ENCODE measurements around the gene DNAJC13. TPM values are rescaled to one million over a fixed set of nuclear protein-coding genes. Genes with fewer than 3 reads are reported as not detected.

Gene DNAJC13
- total RNA-seq, 2 experiments from 2014 or later = 22.8 to 42.7 TPM

GRCh38 chr3:132568422-132568821, 151.1 kb downstream of the DNAJC13 start:
- H3K79me2 ChIP-seq (ENCODE audit: insufficient read depth, low read depth, low read length) = no peaks in the 10 kb centered on the region
- CTCF ChIA-PET (ENCODE audit: unreplicated experiment) = no interaction called here
- H4K20me1 ChIP-seq (ENCODE audit: insufficient read depth, low read length) = no peaks in the 10 kb centered on the region
- POLR2A ChIA-PET = interaction anchor here (0.6 to 1.2 kb wide), 6 partner anchors 15 to 1586 kb away, joined by 3 to 6 read pairs (median 3); no protein-coding TSS in a partner anchor
- no peak overlapping the region for H2AFZ ChIP-seq (ENCODE audit: low read length)
- H3K27ac ChIP-seq (ENCODE audit: low read depth, low read length, poor library complexity, severe bottlenecking) = no peak overlapping the region
- peaks cover 14% of the 10 kb centered on the region for H3K4me1 ChIP-seq (ENCODE audit: insufficient read depth, low read length, poor library complexity, severe bottlenecking)
- no peaks in the 10 kb centered on the region for H3K9me3 ChIP-seq (ENCODE audit: low read length)
- H3K9me2 ChIP-seq (ENCODE audit: insufficient read depth, low read length) = no peaks in the 10 kb centered on the region
- H3K4me3 ChIP-seq (ENCODE audit: low read depth, low read length, poor library complexity, severe bottlenecking) = no peak overlapping the region
- no peak overlapping the region for H3K4me2 ChIP-seq (ENCODE audit: low read length)
- no TSS peak for BruUV-seq (replicated peaks)
- intact Hi-C loops (cut with micrococcal nuclease; ENCODE audit: unreplicated experiment) = no loop called here
- H3K36me3 ChIP-seq (ENCODE audit: insufficient read depth, low read length) = no peaks in the 10 kb centered on the region; the same call in 1 of the 2 replicates
- DNase-seq (ENCODE audit: low spot score) = no peak
- TF ChIP-seq CTCF (conservative IDR thresholded peaks at IDR 0.05; ENCODE audit: low read length) = no peak
- no peak for TF ChIP-seq EZH2phosphoT487 (IDR thresholded peaks at IDR 0.05; ENCODE audit: borderline replicate concordance, low read depth, low read length)

- H2AFZ ChIP-seq (ENCODE audit: low read length) = no peak overlapping the region
- H3K4me1 ChIP-seq (ENCODE audit: insufficient read depth, low read length, poor library complexity, severe bottlenecking) = peaks cover 6% of the 10 kb centered on the region
- BruUV-seq (replicated peaks) = no TSS peak
- no peaks in the 10 kb centered on the region for H3K9me3 ChIP-seq (ENCODE audit: low read length)
- H4K20me1 ChIP-seq (ENCODE audit: insufficient read depth, low read length) = no peaks in the 10 kb centered on the region
- H3K27ac ChIP-seq (ENCODE audit: low read depth, low read length, poor library complexity, severe bottlenecking) = no peak overlapping the region
- H3K9me2 ChIP-seq (ENCODE audit: insufficient read depth, low read length) = no peaks in the 10 kb centered on the region
- intact Hi-C loops (cut with micrococcal nuclease; ENCODE audit: unreplicated experiment) = no loop called here
- H3K4me2 ChIP-seq (ENCODE audit: low read length) = no peak overlapping the region
- CTCF ChIA-PET (ENCODE audit: unreplicated experiment) = no interaction called here
- H3K79me2 ChIP-seq (ENCODE audit: insufficient read depth, low read depth, low read length) = no peaks in the 10 kb centered on the region
- TF ChIP-seq CTCF (conservative IDR thresholded peaks at IDR 0.05; ENCODE audit: low read length) = no peak
- TF ChIP-seq EZH2phosphoT487 (IDR thresholded peaks at IDR 0.05; ENCODE audit: borderline replicate concordance, low read depth, low read length) = no peak
- peaks cover 2% of the 10 kb centered on the region; the same call in 1 of the 2 replicates for H3K36me3 ChIP-seq (ENCODE audit: insufficient read depth, low read length)
- DNase-seq (ENCODE audit: low spot score) = no peak
- POLR2A ChIA-PET = interaction anchor here (0.6 to 1.2 kb wide), 6 partner anchors 16 to 1586 kb away, joined by 3 to 6 read pairs (median 3); no protein-coding TSS in a partner anchor
- H3K4me3 ChIP-seq (ENCODE audit: low read depth, low read length, poor library complexity, severe bottlenecking) = no peak overlapping the region
Observed at GRCh38 chr3:132569153-132569552, 151.9 kb downstream of the DNAJC13 start.

DNA sequence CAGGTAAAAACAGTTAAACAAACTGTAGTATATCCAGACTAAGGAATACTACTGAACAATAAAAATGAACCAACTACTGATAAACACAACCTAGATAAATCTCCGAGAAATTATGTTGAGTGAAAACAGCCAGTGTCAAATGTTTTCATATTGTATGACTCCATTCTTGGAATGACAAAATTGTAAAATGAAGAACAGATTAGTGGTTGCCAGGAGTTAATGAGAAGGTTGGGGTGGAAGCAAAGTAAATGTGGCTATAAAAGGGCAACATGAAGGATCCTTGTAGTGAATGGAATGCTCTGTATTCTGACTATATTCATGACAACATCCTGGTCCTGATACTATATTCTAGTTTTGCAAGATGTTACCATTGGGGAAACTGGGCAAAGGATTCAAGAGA, 152.3 kb downstream of the DNAJC13 start:
- peaks cover 2% of the 10 kb centered on the region; the same call in 1 of the 2 replicates for H3K36me3 ChIP-seq (ENCODE audit: insufficient read depth, low read length)
- CTCF ChIA-PET (ENCODE audit: unreplicated experiment) = no interaction called here
- H3K9me3 ChIP-seq (ENCODE audit: low read length) = no peaks in the 10 kb centered on the region
- H3K4me1 ChIP-seq (ENCODE audit: insufficient read depth, low read length, poor library complexity, severe bottlenecking) = peaks cover 2% of the 10 kb centered on the region
- TF ChIP-seq CTCF (conservative IDR thresholded peaks at IDR 0.05; ENCODE audit: low read length) (no peak), EZH2phosphoT487 (IDR thresholded peaks at IDR 0.05; ENCODE audit: borderline replicate concordance, low read depth, low read length) (no peak)
- DNase-seq (ENCODE audit: low spot score) = no peak
- no TSS peak for BruUV-seq (replicated peaks)
- H3K4me2 ChIP-seq (ENCODE audit: low read length) = no peak overlapping the region
- H2AFZ ChIP-seq (ENCODE audit: low read length) = no peak overlapping the region
- intact Hi-C loops (cut with micrococcal nuclease; ENCODE audit: unreplicated experiment) = no loop called here
- POLR2A ChIA-PET = interaction anchor here (1.2 kb wide), 1 partner anchor 16 kb away, joined by 3 read pairs; no protein-coding TSS in a partner anchor
- H3K9me2 ChIP-seq (ENCODE audit: insufficient read depth, low read length) = no peaks in the 10 kb centered on the region
- H3K79me2 ChIP-seq (ENCODE audit: insufficient read depth, low read depth, low read length) = no peaks in the 10 kb centered on the region
- no peaks in the 10 kb centered on the region for H4K20me1 ChIP-seq (ENCODE audit: insufficient read depth, low read length)
- no peak overlapping the region for H3K4me3 ChIP-seq (ENCODE audit: low read depth, low read length, poor library complexity, severe bottlenecking)
- no peak overlapping the region for H3K27ac ChIP-seq (ENCODE audit: low read depth, low read length, poor library complexity, severe bottlenecking)

All from OCI-LY7 (cell line).